Activated CD8-positive, alpha-beta memory T cell treated with anti-CD3 and anti-CD28 coated beads, Interleukin-2, amount 50 U/mL, for 1 hour (primary cell): ENCODE results near the gene KCTD3.

Source experiments
- DNase-seq: peaks from one replicate; pipeline ENCODE4 v3.0.0-alpha.2; 2020; ENCODE audit errors: extremely low read depth

KCTD3 gene

GRCh38 chr1:215566556-215567490, at the start of gene KCTD3:
Gene KCTD3 (plus strand): TSS chr1:215567304. CDS start chr1:215567686, 382 bp downstream.
- no peak for DNase-seq

- no peak for DNase-seq
Measured at GRCh38 chr1:215517441-215517891, 49.6 kb upstream of the KCTD3 start.

- no peak for DNase-seq
Measured at GRCh38 chr1:215518594-215518993, 48.5 kb upstream of the KCTD3 start.

GRCh38 chr1:215521279-215521678, 45.8 kb upstream of the KCTD3 start:
- DNase-seq = no peak

- DNase-seq = no peak
Measured at GRCh38 chr1:215523128-215523861, 43.8 kb upstream of the KCTD3 start.

- DNase-seq = no peak
Measured at GRCh38 chr1:215523906-215524305, 43.2 kb upstream of the KCTD3 start.

- no peak for DNase-seq
Measured at GRCh38 chr1:215526147-215526845, 40.8 kb upstream of the KCTD3 start.

GRCh38 chr1:215526846-215527151, 40.3 kb upstream of the KCTD3 start:
- DNase-seq = no peak

GRCh38 chr1:215529111-215529510, 38.0 kb upstream of the KCTD3 start:
- no peak for DNase-seq

GRCh38 chr1:215529571-215529970, 37.5 kb upstream of the KCTD3 start:
- no peak for DNase-seq

GRCh38 chr1:215530401-215530984, 36.6 kb upstream of the KCTD3 start:
- DNase-seq = no peak

- DNase-seq = no peak
Measured at GRCh38 chr1:215539803-215540570, 27.1 kb upstream of the KCTD3 start.

GRCh38 chr1:215542301-215542700, 24.8 kb upstream of the KCTD3 start:
- DNase-seq = no peak

- DNase-seq = no peak
Measured at GRCh38 chr1:215543191-215543606, 23.9 kb upstream of the KCTD3 start.

- no peak for DNase-seq
Measured at GRCh38 chr1:215543806-215544205, 23.3 kb upstream of the KCTD3 start.

GRCh38 chr1:215544566-215544965, 22.5 kb upstream of the KCTD3 start:
- DNase-seq = no peak

GRCh38 chr1:215545096-215545495, 22.0 kb upstream of the KCTD3 start:
- DNase-seq = no peak

GRCh38 chr1:215547011-215547410, 20.1 kb upstream of the KCTD3 start:
- DNase-seq = no peak

GRCh38 chr1:215551806-215552205, 15.3 kb upstream of the KCTD3 start:
- no peak for DNase-seq

- no peak for DNase-seq
Measured at GRCh38 chr1:215554865-215555264, 12.2 kb upstream of the KCTD3 start.

GRCh38 chr1:215555531-215555930, 11.6 kb upstream of the KCTD3 start:
- no peak for DNase-seq
